ENCODE measurements around the gene ATP1A4. TPM values are rescaled to one million over a fixed set of nuclear protein-coding genes. Genes with fewer than 3 reads are reported as not detected.

ATP1A4 gene
- total and polyA plus RNA-seq, 2 of the 8 experiments (the other 6 are each of a cell fraction or from before 2014, with no cell fraction given), result 0.48 to 0.61 TPM

DNA sequence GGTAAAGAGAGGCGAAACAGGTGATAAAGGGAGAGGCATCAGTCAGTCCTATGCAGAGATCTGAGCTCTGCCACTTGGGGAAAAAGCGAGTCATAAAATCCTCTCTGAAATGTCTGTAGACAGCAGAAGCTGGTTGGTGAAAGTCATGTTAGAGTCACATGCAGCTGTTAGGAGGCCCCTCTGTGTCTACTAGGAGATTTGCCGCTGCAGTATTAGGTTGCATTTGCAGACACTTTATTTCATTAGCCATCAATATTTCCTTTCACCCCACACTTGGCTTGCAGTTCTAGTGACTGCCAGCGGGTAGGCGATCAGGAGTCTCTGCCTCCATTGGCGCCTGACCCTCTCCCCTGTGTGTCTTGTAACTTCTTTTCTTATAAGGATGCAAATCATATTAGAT lies 16.2 kb downstream of the ATP1A4 start:
- Histone ChIP-seq H2BK20ac (ENCODE audit: low read length) (peak overlapping the region; percentile 99; the same call in 1 of the 2 replicates), H3K4me1 (replicated peaks in 1 of 4; ENCODE audit: control insufficient read depth in 3 of 4, insufficient read depth in 4 of 4, low read length in 3 of 4) (peaks cover 12 to 28% (median 21%) of the 10 kb centered on the region in 4 experiments; a peak in 6 of 7 replicates), H4K5ac (ENCODE audit: insufficient read length, low read depth, low read length) (no peak overlapping the region), H3K36me3 (ENCODE audit: control insufficient read depth in 2 of 4, insufficient read depth in 4 of 4, low read length in 3 of 4) (no peaks in the 10 kb centered on the region), H2BK12ac (ENCODE audit: low read depth, low read length) (peak overlapping the region; percentile 93; the same call in 1 of the 2 replicates), H3K23me2 (ENCODE audit: low read depth, low read length) (peaks cover 3% of the 10 kb centered on the region; the same call in 1 of the 2 replicates), H3K56ac (replicated peaks; ENCODE audit: insufficient read length, low read depth, low read length) (no peak overlapping the region), H2BK15ac (ENCODE audit: low read length) (0 out of 2 replicates have a peak overlapping the region, but pooled peaks have one; percentile 18), H3K18ac (ENCODE audit: extremely low read depth, low read length) (no peak overlapping the region), H3K4ac (replicated peaks; ENCODE audit: insufficient read length, low read depth, low read length) (no peak overlapping the region), H3K27me3 (replicated peaks in 1 of 4; ENCODE audit: control insufficient read depth in 3 of 4, extremely low read depth in 1 of 4, insufficient read depth in 3 of 4, low read length in 3 of 4) (peaks cover 0 to 2% (median under 1%) of the 10 kb centered on the region in 4 experiments; a peak in 1 of 7 replicates), H4K91ac (replicated peaks; ENCODE audit: insufficient read length, low read length) (peak overlapping the region; percentile 54), H2AFZ (ENCODE audit: low read length) (no peak overlapping the region), H2AK5ac (ENCODE audit: low read depth, low read length) (peak overlapping the region; percentile 5; the same call in 1 of the 2 replicates), H2BK5ac (ENCODE audit: low read depth, low read length) (peak overlapping the region; percentile 87; the same call in 1 of the 2 replicates), H3K4me3 (ENCODE audit: extremely low read depth in 1 of 4, insufficient read depth in 2 of 4, low read depth in 3 of 4, low read length in 4 of 4) (no peak overlapping the region), H3K14ac (ENCODE audit: insufficient read length) (no peak overlapping the region), H3K9ac (replicated peaks in 1 of 4; ENCODE audit: extremely low read depth in 1 of 4, low read depth in 3 of 4, low read length in 3 of 4) (no peak overlapping the region), H3K27ac (ENCODE audit: low read depth, low read length) (no peak overlapping the region), H3K9me3 (ENCODE audit: insufficient read depth in 2 of 2, low read depth in 1 of 2, low read length in 1 of 2) (no peaks in the 10 kb centered on the region), H3K23ac (ENCODE audit: insufficient read length) (no peak overlapping the region), H2BK120ac (replicated peaks; ENCODE audit: low read depth, low read length) (no peak overlapping the region), H3K79me1 (ENCODE audit: low read depth, low read length) (no peaks in the 10 kb centered on the region), H3K79me2 (ENCODE audit: control insufficient read depth in 1 of 2, insufficient read depth in 2 of 2, low read length in 2 of 2) (no peaks in the 10 kb centered on the region), H4K8ac (ENCODE audit: extremely low read depth, insufficient read depth, low read length) (no peak overlapping the region), H4K20me1 (replicated peaks in 1 of 2; ENCODE audit: control insufficient read depth in 1 of 2, insufficient read depth in 2 of 2, low read length in 2 of 2) (no peaks in the 10 kb centered on the region), H3K4me2 (ENCODE audit: insufficient read depth in 1 of 2, low read depth in 2 of 2, low read length in 2 of 2) (no peak overlapping the region)
- FAIRE-seq, result no peak
- CTCF ChIA-PET (ENCODE audit: partially characterized antibody), result interaction anchor here (0.8 to 18.4 kb wide), 28 partner anchors 8 to 121 kb away, joined by 3 to 257 read pairs (median 4); partner anchors contain the start of genes ATP1A2, CASQ1, KCNJ9 and PEA15
- POLR2A ChIA-PET (ENCODE audit: partially characterized antibody), result interaction anchor here (0.8 to 11.8 kb wide), 7 partner anchors 13 to 94 kb away, joined by 3 to 107 read pairs (median 4); partner anchors contain the start of genes DCAF8 and PEA15
- no peak for DNase-seq (ENCODE audit: low read depth in 1 of 2, low spot score in 2 of 2)
- 88% methylated on average over 6 of the region's 6 CpGs; no CpG with 5 or more reads in 1 of the 2 experiments for WGBS, 2 experiments (ENCODE audit: extremely low coverage in 1 of 2, insufficient coverage in 1 of 2, insufficient read length in 1 of 2, insufficient replicate concordance in 2 of 2, low coverage in 1 of 2, low lambda C conversion rate in 2 of 2, missing lambda C conversion rate in 1 of 2)
- peak in 1 of 2 experiments; percentile 22; a peak in 2 of 4 replicates for TF ChIP-seq RAD21 (IDR thresholded peaks at IDR 0.05 in 1 of 2, conservative IDR thresholded peaks at IDR 0.05 in 1 of 2; ENCODE audit: low read depth in 2 of 2, low read length in 2 of 2)
- TF ChIP-seq EZH2 (IDR thresholded peaks at IDR 0.05; ENCODE audit: low read depth, low read length, severe bottlenecking), result no peak
- TF ChIP-seq, protein P1, sequence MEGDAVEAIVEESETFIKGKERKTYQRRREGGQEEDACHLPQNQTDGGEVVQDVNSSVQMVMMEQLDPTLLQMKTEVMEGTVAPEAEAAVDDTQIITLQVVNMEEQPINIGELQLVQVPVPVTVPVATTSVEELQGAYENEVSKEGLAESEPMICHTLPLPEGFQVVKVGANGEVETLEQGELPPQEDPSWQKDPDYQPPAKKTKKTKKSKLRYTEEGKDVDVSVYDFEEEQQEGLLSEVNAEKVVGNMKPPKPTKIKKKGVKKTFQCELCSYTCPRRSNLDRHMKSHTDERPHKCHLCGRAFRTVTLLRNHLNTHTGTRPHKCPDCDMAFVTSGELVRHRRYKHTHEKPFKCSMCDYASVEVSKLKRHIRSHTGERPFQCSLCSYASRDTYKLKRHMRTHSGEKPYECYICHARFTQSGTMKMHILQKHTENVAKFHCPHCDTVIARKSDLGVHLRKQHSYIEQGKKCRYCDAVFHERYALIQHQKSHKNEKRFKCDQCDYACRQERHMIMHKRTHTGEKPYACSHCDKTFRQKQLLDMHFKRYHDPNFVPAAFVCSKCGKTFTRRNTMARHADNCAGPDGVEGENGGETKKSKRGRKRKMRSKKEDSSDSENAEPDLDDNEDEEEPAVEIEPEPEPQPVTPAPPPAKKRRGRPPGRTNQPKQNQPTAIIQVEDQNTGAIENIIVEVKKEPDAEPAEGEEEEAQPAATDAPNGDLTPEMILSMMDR (IDR thresholded peaks at IDR 0.05; ENCODE audit: control extremely low read depth in 1 of 3, insufficient read depth in 1 of 3, low read depth in 1 of 3, low read length in 3 of 3), result peak; percentile 27 to 54 (median 43)
- TF ChIP-seq GABPA (IDR thresholded peaks at IDR 0.05; ENCODE audit: borderline replicate concordance, insufficient read depth, low read length), result no peak
- no peak for TF ChIP-seq JUND (IDR thresholded peaks at IDR 0.05; ENCODE audit: low read length)
